Activated T-helper 9 cell treated with anti-CD3 and anti-CD28 coated beads, Interleukin-2, amount 50 U/mL, for 16 hours (primary cell): ENCODE results near the gene RASAL3.
"Not testable (repeated sequence)": the region's sequence is repeated elsewhere in the genome, so short reads cannot be mapped to it uniquely, and the experiment has no call there.

Experiments
- DNase-seq: peaks from one replicate; pipeline ENCODE4 v3.0.0-alpha.2; 2020; ENCODE audit warnings: low read depth

Gene RASAL3

GRCh38 chr19:15421136-15421695, 43.1 kb downstream of the RASAL3 start:
- DNase-seq: no peak

- DNase-seq: no peak
Measured at GRCh38 chr19:15419413-15420025, 44.8 kb downstream of the RASAL3 start.

DNA sequence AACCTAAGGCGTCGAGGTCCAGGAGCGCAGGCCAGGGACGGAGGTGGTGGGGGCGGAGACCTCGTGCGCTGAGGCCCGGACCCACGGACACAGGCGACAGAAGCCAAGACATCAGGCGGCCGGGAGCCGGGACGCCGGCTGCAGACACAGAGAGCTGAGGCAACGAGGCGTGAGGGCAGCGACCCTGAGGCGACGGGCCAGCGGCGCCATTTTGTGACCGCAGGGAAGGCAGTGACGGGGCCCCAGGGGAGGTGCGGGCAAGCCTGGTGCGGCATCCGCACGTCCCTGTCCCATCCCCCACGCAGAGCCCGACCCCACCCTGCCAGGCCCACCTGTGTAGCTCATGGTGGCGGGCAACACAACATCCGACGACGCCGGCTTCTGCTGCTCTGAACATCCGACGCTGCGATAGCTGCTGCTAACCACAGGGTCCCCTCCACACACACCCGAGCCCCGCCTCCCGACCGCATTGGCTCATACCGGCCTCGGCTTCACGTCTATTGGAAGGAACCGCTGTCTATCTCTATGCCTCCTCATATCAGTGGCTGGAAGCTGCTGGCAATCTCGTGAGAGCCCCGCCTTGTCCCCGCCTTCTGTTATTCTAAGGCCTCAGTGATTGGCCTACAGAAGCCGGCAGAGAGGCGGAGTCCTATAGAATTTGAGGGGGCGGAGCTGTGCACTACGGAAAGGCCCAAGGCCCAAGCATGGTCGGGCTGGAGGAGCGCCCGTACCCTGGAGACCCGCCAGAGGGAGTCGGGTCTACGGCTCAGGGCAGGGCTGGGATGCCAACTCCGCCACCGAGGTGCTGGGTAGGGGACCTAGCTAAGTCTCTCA, 45.5 kb downstream of the RASAL3 start, which contains the start of gene AKAP8L:
TSS of gene AKAP8L (minus strand) at position 410 of the 834 bp plus-strand sequence. CDS start at position 345, 65 bp downstream.
- peak; percentile 96 for DNase-seq

- DNase-seq: no peak
Measured at GRCh38 chr19:15418231-15418578, 46.1 kb downstream of the RASAL3 start.

GRCh38 chr19:15417699-15418098, 46.6 kb downstream of the RASAL3 start:
- DNase-seq: no peak

GRCh38 chr19:15412832-15413231, 51.5 kb downstream of the RASAL3 start:
- DNase-seq: no peak

- DNase-seq: not testable (repeated sequence)
Measured at GRCh38 chr19:15411351-15411750, 53.0 kb downstream of the RASAL3 start.

DNA sequence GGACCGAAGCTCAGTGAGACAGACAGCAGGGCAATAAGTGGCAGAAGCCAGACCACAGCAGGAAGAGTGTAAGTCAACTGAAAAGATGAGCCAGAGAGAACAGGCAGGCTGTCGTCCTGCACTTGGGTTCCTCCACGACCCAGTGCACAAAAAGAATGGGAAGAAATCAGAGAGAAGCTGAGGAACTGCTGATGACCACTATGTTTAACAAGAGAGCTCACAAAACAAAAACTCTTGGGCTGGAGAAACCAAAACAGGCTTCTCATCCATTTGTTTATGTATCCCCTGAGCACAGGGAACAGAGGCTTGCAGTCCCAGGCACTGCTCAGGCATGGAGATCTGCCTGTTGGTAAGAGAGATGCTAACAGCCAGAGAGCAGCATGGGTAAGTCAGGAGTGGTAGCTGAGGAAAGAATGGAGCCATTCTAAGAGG, 59.5 kb downstream of the RASAL3 start:
- DNase-seq: no peak

- no peak for DNase-seq
Measured at GRCh38 chr19:15404097-15404779, 60.1 kb downstream of the RASAL3 start.

DNA sequence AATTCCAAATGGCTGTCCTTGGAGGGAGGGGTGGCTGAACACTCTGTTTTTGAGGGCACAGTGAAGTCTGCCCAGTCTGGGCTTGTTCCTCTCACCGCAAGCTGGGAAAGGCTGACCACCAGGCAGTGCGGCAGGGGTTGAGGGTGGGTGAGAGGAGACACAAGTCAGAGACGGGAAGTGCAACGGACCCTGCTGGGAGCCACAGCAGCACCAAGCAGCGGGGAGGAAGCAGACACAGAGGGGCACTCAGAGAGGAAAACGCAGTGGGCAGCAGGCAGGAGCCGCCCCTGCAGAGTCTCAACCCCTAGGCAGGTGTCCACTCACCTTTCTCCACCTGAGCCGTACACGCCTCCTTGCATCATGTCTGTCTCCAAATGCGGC, 61.2 kb downstream of the RASAL3 start:
- no peak for DNase-seq

DNA sequence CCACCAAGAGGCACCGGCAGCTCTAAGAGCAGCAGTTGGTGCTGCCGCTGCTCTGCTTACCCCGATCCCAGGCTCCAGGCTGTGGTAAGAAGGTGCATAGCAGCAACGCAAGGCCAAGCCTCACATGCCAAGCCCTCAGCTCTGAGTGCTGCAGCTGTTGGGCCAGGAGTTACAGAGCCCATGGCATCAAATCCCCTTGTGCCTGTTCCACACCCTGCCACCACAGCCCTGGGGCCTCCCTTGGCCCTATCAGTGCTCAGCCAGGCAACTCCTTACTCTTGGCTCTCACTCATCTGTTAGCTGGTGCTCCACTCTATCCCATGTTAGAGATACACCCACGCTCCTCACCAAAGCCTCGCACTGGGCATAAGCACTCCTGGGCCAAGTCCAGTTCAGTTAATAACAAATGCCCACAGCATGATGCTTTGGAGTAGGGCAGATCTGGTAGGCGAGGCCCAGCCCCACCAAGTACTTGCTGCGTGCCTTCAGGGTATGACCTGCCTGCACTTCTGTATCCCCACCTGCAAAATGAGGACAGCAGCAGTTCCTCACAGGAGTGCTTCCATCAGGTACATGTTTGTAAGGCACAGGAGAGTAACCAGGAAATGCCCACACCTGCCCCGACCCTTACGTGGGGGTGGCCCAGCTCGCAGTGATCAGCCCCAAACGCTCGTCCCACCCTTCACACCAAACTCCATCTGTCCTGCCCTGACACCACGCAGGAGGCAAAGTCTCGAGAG, 61.8 kb downstream of the RASAL3 start:
- no peak for DNase-seq
